Activated T-helper 1 cell treated with anti-CD3 and anti-CD28 coated beads, Interleukin-12 subunit alpha, Interleukin-12 subunit beta, Interleukin-2, Interleukin-4 antibody, amounts not matched to agents 30 ng/mL and 10 ng/mL and 1 ng/mL, durations not matched to agents 14 hours and 24 hours and 36 hours (primary cell): ENCODE data around the gene ZNF554. TPM values are rescaled to one million over a fixed set of nuclear protein-coding genes. Genes with fewer than 3 reads are reported as not detected.
"Not testable (repeated sequence)": the region's sequence is repeated elsewhere in the genome, so short reads cannot be mapped to it uniquely, and the experiment has no call there.

Experiments
- DNase-seq: peaks from one replicate; pipeline ENCODE4 v3.0.0; 2021; ENCODE audit warnings: low spot score
- H3K27ac Mint-ChIP-seq: one replicate; pipeline ENCODE4 v1.8.0; 2021; ENCODE audit warnings: mild to moderate bottlenecking, mixed read lengths
- H3K27me3 Mint-ChIP-seq: one replicate; pipeline ENCODE4 v1.8.0; 2022; ENCODE audit warnings: mild to moderate bottlenecking, moderate library complexity, mixed read lengths; ENCODE audit not compliant: insufficient read depth
- H3K36me3 Mint-ChIP-seq: one replicate; pipeline ENCODE4 v1.8.0; 2021; ENCODE audit warnings: low read depth, mixed read lengths
- H3K4me1 Mint-ChIP-seq: one replicate; pipeline ENCODE4 v1.8.0; 2021; ENCODE audit warnings: low read depth, mixed read lengths
- H3K4me3 Mint-ChIP-seq: one replicate; pipeline ENCODE4 v1.8.0; 2021; ENCODE audit warnings: mild to moderate bottlenecking, moderate library complexity, mixed read lengths
- H3K9me3 Mint-ChIP-seq: one replicate; pipeline ENCODE4 v1.8.0; 2021; ENCODE audit warnings: mixed read lengths
- intact Hi-C: fragments of 100-400 bp; cut with micrococcal nuclease; formaldehyde crosslinking; loops from one replicate; pipeline ENCODE4 v1.15.1; 2024
- total RNA-seq: library from RNA; stranded (reverse); gene quantifications from 2 replicates; pipeline ENCODE4 v1.2.3, GENCODE V29; 2022

Gene ZNF554
- total RNA-seq, 1 donor from 2014 or later: 1.9 TPM

DNA sequence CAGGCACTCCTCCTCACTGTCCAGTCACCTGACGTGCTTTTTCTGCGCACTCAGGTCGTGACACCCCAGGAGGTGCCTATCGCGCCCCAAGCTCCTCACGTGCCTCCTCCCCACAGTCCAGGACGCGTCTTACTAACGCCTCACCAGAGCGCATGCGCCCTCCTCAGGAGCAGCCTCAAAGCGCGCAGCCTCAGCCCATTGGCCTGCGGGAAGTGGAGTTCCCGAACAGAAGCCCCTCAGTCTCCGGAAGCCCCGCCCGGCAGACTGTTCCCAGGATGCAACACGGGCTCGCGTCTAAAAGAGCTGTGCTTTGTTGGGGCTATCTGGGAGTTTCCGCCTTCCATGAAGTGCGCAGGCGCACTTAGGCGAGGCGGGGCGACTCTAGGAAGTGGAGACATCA lies 39.2 kb downstream of the ZNF554 start:
- Mint-ChIP-seq H3K27ac (no peak overlapping the region), H3K4me1 (no peaks in the 10 kb centered on the region), H3K9me3 (peaks cover 41% of the 10 kb centered on the region), H3K27me3 (no peaks in the 10 kb centered on the region), H3K36me3 (no peaks in the 10 kb centered on the region), H3K4me3 (no peak overlapping the region)
- DNase-seq: no peak
- intact Hi-C loops: no loop called here

DNA sequence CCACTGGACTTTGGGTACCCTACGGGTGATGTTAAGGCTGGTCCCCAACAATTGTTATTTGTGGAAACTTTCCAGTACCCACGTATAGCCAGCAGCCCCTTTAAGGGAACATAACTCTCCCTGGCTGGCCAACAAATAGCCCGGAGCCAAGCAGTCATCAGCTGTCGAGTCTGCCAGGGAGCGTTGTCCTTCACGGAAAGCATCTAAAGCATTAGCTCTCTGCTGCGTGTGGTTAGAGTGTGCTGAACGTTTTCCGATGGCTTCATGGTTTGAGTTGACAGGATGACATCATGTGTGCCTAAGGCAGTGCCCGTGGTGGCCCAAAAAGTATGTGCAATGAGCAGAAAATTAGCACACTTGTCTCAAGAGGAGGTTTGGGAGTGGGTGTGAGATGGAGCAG lies 44.1 kb downstream of the ZNF554 start:
- DNase-seq: no peak
- Mint-ChIP-seq H3K4me3 (no peak overlapping the region), H3K9me3 (peaks cover 40% of the 10 kb centered on the region), H3K27me3 (no peaks in the 10 kb centered on the region), H3K4me1 (no peaks in the 10 kb centered on the region), H3K27ac (no peak overlapping the region), H3K36me3 (peaks cover 3% of the 10 kb centered on the region)
- intact Hi-C loops: no loop called here

DNA sequence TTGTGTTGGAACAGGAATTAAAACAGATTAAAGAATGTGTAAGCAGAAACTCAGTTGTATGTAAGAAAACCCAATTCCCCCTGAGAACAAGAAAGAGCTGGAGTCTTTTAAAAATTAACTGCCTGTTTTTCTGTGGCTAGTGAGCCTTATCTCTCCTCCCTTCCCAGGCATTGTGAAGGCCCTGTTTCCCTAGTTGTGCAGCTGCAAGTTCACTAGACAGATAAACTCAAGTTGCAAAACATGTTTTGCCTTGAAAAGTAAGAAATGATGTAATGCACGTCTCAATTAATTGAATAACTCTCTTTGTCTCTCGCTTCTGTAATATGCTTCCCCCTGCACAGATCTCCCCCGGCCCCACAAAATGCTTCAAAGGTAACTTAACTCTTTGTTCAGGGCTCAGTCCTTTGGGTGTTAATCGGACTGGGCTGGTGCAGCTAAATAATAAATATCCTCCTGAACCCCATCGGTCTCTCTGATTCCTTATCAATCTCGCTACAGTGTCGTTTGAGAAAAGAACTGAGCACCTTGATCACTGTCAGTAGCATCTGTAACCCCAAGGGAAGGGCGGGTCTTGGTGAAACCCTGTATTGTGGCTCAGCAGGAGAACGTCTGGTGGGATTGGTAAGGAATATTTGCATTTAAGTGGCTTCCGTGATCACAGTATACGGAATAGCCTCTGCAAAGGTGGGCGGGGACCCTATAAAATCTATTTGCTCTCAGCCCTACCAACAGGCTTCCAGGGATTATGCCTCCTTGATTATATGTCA lies 45.8 kb downstream of the ZNF554 start:
- H3K27ac Mint-ChIP-seq: no peak overlapping the region
- H3K4me1 Mint-ChIP-seq: no peaks in the 10 kb centered on the region
- no peaks in the 10 kb centered on the region for H3K27me3 Mint-ChIP-seq
- H3K4me3 Mint-ChIP-seq: no peak overlapping the region
- peaks cover 37% of the 10 kb centered on the region for H3K9me3 Mint-ChIP-seq
- peaks cover 3% of the 10 kb centered on the region for H3K36me3 Mint-ChIP-seq
- intact Hi-C loops: no loop called here
- DNase-seq: no peak

DNA sequence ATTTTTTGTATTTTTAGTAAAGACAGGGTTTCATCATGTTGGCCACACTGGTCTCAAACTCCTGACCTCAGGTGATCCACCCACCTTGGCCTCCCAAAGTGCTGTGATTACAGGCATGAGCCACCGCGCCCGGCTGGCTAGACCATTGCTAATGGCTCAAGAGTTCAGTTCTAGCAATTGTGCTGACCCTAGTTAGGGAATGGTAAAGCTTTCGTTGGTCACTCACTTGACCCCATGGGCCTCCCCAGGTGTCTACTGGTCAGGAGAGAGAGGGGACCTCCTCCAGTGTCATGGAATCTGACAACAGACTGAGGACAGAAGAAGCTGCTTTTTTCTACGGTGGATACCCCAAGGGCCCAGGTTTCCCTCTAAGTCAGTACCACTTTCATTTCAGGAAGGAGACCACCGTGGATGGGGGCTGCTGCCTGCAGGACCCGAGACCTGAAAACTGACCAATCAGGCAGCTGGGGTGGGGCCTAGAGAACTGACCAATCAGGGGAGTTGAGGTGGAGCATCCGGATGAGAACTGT lies 46.9 kb downstream of the ZNF554 start:
- H3K27me3 Mint-ChIP-seq: no peaks in the 10 kb centered on the region
- H3K36me3 Mint-ChIP-seq: peaks cover 3% of the 10 kb centered on the region
- intact Hi-C loops: no loop called here
- peaks cover 44% of the 10 kb centered on the region for H3K9me3 Mint-ChIP-seq
- H3K4me1 Mint-ChIP-seq: no peaks in the 10 kb centered on the region
- no peak overlapping the region for H3K27ac Mint-ChIP-seq
- DNase-seq: no peak
- H3K4me3 Mint-ChIP-seq: no peak overlapping the region

DNA sequence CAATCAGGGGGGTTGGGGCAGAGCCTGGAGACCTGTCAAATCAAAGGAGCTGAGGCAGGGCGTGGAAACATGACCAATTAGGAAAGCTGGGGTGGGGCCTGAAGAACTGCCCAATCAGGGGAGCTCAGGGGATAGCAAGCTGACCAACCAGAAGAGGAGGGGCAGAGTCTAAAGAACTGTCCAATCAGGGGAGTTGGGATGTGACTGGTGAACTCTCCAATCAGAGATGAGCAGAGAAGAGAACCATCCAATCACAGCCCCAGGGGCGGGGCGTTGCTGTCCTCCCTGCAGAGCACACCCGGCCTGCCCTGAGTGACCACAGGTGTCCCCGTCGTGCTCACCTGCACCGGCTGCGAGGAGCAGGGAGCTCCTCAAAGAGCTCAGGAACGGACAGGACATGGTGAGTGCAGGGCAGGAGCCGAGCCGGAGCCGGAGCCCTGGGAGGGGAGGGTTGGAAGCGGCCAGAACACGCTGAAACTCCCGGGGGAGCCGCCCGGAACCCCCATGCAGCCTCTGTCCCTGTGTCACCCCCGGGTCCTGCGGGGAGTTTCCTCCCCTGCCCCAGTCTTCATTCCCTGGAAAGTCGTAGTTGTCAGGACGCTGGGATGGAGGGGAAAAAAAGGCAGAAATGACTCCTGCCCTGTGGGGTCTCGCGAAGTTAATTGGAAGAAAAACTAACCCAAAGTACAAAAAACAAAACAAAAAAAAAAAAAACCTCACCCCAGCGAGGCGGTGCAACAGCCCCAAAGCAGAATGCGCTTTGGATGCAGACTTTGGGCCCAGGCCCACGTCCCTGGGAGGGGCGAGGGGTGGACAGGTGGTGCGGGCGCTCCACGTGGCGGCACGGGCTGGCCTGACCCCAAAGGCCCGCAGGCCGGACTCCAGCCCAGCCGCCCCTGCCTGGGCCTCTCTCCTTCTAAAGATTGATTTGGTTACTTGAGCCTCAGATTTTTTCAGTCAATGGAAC lies 47.6 kb downstream of the ZNF554 start, which contains the start of gene ZNF556:
Gene ZNF556 (plus strand): TSS at position 311 of the 967 bp plus-strand sequence. CDS start 87 bp downstream, at position 398.
- no peak for DNase-seq
- Mint-ChIP-seq H3K9me3 (peaks cover 43% of the 10 kb centered on the region), H3K4me3 (no peak within 1 kb of the TSS), H3K36me3 (peaks cover 3% of the 10 kb centered on the region), H3K27me3 (no peaks in the 10 kb centered on the region), H3K4me1 (no peaks in the 10 kb centered on the region), H3K27ac (no peak within 1 kb of the TSS)
- intact Hi-C loops: no loop called here

DNA sequence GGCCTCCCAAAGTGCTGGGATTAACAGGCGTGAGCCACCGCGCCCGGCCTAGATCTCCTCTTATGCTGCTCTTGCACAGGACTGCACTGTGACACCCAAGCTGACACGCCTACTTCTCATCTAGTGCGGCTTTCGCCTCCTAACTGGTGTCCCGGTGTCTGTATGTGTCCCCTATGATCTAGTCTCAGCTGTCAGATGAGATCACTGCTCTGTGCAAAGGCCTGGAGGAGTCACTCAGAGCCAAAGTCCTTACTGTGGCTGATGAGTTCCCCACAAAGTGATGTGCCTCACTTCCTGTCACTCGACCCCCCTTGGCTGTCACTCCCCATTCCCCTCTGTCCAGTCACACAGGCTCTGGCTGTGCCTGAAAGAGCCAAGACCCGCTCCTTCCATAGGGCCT lies 50.0 kb downstream of the ZNF554 start:
- intact Hi-C loops: no loop called here
- DNase-seq: no peak
- Mint-ChIP-seq H3K9me3 (peaks cover 37% of the 10 kb centered on the region), H3K27ac (no peak overlapping the region), H3K4me1 (no peaks in the 10 kb centered on the region), H3K36me3 (peaks cover 3% of the 10 kb centered on the region), H3K27me3 (no peaks in the 10 kb centered on the region), H3K4me3 (no peak overlapping the region)

DNA sequence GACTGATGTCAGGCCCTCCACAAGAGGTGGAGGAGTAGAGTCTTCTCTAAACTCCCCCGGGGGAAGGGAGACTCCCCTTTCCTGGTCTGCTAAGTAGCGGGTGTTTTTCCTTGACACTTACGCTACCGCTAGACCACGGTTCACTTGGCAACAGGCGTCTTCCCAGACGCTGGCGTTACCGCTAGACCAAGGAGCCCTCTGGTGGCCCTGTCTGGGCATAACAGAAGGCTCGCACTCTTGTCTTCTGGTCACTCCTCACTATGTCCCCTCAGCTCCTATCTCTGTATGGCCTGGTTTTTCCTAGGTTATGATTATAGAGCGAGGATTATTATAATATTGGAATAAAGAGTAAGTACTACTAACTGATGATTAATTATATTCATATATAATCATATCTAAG lies 52.5 kb downstream of the ZNF554 start:
- intact Hi-C loops, H3K27me3 Mint-ChIP-seq, DNase-seq, H3K4me3 Mint-ChIP-seq, H3K4me1 Mint-ChIP-seq, H3K27ac Mint-ChIP-seq, H3K36me3 Mint-ChIP-seq: not testable (repeated sequence)
- H3K9me3 Mint-ChIP-seq: peaks cover 25% of the 10 kb centered on the region

DNA sequence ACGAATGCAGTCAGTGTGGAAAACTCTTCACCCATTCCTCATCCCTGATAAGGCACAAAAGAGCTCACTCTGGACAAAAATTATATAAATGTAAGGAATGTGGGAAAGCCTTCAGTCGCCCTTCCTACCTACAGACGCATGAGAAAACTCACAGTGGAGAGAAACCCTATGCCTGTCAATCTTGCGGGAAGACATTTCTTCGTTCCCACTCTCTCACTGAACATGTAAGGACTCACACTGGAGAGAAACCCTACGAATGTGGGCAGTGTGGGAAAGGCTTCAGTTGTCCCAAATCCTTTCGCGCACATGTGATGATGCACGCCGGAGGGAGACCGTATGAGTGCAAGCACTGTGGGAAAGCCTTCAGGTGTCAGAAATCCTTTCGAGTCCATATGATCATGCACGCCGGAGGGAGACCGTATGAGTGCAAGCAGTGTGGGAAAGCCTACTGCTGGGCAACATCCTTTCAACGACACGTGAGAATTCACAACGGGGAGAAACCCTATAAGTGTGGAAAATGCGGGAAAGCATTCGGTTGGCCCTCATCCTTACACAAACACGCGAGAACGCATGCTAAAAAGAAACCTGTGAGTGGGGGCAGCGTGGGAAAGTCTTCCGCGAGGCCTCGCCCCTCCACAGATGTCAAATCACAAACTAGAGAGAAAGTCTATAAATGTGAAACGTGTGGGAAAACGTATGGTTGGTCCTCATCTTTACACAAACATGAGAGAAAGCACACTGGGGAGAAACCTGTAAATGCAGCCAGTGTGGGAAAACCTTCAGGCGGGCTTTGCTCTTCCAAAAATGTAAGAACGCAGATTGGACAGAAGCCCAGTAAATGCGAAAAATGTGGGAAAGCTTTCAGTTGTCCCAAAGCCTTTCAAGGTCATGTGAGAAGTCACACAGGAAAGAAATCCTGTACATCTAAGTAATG lies 58.0 kb downstream of the ZNF554 start:
- Mint-ChIP-seq H3K27me3 (no peaks in the 10 kb centered on the region), H3K27ac (no peak overlapping the region), H3K4me3 (no peak overlapping the region), H3K4me1 (no peaks in the 10 kb centered on the region), H3K36me3 (no peaks in the 10 kb centered on the region), H3K9me3 (peaks cover 23% of the 10 kb centered on the region)
- intact Hi-C loops: no loop called here
- no peak for DNase-seq

DNA sequence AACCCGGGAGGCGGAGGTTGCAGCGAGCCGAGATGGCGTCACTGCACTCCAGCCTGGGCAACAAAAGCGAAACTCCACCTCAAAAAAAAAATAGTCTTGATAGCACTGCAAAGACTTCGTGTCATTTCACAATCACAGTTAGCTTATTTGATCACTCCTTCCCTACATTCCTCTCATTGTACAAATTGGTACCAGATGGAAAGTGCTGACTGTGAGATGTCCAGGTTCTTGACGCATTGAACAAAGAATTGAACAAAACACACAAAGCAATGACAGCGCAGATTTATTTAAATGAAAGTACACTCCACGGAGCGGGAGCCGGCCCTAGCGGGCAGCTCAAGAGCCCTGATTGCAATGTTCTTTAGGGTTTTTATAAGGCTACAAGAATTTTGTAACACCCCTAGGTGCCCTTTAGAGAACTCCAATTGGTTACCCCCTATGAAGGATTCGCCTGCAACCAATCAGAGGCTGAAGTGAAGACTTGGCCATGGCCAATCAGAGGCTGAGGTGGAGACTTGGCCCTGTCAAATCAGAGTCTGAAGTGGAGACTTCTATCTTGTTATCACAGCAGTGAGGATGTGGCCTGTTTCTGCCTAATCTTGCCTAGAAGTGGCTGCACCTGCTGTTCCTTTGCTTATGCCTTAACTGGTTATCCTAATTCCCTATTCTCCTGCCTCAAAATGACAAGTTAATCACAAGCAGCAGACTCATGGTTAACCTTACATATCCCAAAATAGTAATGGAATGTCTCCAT lies 64.2 kb downstream of the ZNF554 start:
- DNase-seq: no peak
- Mint-ChIP-seq H3K4me1 (no peaks in the 10 kb centered on the region), H3K9me3 (peaks cover 16% of the 10 kb centered on the region), H3K27me3 (no peaks in the 10 kb centered on the region), H3K27ac (no peak overlapping the region), H3K36me3 (no peaks in the 10 kb centered on the region), H3K4me3 (no peak overlapping the region)
- intact Hi-C loops: no loop called here

DNA sequence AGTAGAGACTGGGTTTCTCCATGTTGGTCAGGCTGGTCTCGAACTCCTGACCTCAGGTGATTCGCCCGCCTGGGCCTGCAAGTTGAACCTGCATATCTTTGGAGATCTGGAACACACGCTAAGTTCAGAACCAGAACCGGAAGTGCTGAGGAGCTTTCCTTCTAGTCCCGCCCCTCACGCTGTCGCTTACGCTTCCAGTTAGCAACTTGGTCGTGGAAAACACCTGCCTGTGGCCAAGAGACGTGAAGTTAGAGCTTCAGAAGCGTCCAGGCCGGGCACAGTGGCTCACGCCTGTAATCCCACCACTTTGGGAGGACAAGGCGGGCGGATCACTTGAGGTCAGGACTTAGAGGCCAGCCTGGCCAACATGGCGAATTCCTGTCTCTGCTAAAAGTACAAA lies 66.1 kb downstream of the ZNF554 start:
- intact Hi-C loops: no loop called here
- Mint-ChIP-seq H3K36me3 (no peaks in the 10 kb centered on the region), H3K4me1 (no peaks in the 10 kb centered on the region), H3K9me3 (peaks cover 15% of the 10 kb centered on the region), H3K27me3 (no peaks in the 10 kb centered on the region), H3K27ac (no peak overlapping the region), H3K4me3 (no peak overlapping the region)
- no peak for DNase-seq
